HEK293 (cell line): ENCODE measurements around the gene TIGD4.

Experiments used
- SALL2 ChIP-seq: fragments of 450-650 bp; formaldehyde crosslinking; IDR thresholded peaks from 2 replicates; pipeline ENCODE4 v1.5.0; 2017; ENCODE audit warnings: missing biosample characterization, mild to moderate bottlenecking, missing genetic modification characterization, borderline replicate concordance
- ZFP3 ChIP-seq: fragments of 450-650 bp; formaldehyde crosslinking; IDR thresholded peaks from 2 replicates; pipeline ENCODE4 v1.5.1; 2016; ENCODE audit warnings: low read depth, missing biosample characterization, missing genetic modification characterization
- ZNF202 ChIP-seq: fragments of 450-650 bp; formaldehyde crosslinking; IDR thresholded peaks from 2 replicates; pipeline ENCODE4 v1.5.1; 2016; ENCODE audit warnings: missing biosample characterization, missing genetic modification characterization, borderline replicate concordance
- ZNF221 ChIP-seq: fragments of 450-650 bp; formaldehyde crosslinking; IDR thresholded peaks from 2 replicates; pipeline ENCODE4 v1.5.1; 2017; ENCODE audit warnings: missing biosample characterization, missing genetic modification characterization, borderline replicate concordance
- ZNF366 ChIP-seq: fragments of 450-650 bp; formaldehyde crosslinking; conservative IDR thresholded peaks from 2 replicates; pipeline ENCODE4 v1.5.1; 2016; ENCODE audit warnings: missing biosample characterization, missing genetic modification characterization
- ZNF658 ChIP-seq: fragments of 450-650 bp; formaldehyde crosslinking; IDR thresholded peaks from 2 replicates; pipeline ENCODE4; 2016; ENCODE audit warnings: missing biosample characterization, missing genetic modification characterization
- ZNF670 ChIP-seq: fragments of 450-650 bp; formaldehyde crosslinking; IDR thresholded peaks from 2 replicates; pipeline ENCODE4 v1.5.1; 2016; ENCODE audit warnings: missing biosample characterization, missing genetic modification characterization, low read depth
- TF ChIP-seq, protein P1 (sequence below): fragments of 450-650 bp; formaldehyde crosslinking; IDR thresholded peaks from 2 replicates; pipeline ENCODE4 v1.5.1; 2016; ENCODE audit warnings: missing biosample characterization, missing genetic modification characterization
- TF ChIP-seq, protein P2 (sequence below): fragments of 450-650 bp; formaldehyde crosslinking; IDR thresholded peaks from 2 replicates; pipeline ENCODE4 v1.5.1; 2016; ENCODE audit warnings: missing biosample characterization, missing genetic modification characterization
- TF ChIP-seq, protein P3 (sequence below): fragments of 450-650 bp; formaldehyde crosslinking; optimal IDR thresholded peaks from 2 replicates; pipeline ENCODE3; 2016; ENCODE audit warnings: missing biosample characterization, mild to moderate bottlenecking, missing genetic modification characterization
- TF ChIP-seq, protein P4 (sequence below): fragments of 450-650 bp; formaldehyde crosslinking; IDR thresholded peaks from 2 replicates; pipeline ENCODE4 v1.5.1; 2016; ENCODE audit warnings: missing biosample characterization, missing genetic modification characterization, borderline replicate concordance
- TF ChIP-seq, protein P5 (sequence below): fragments of 450-650 bp; formaldehyde crosslinking; IDR thresholded peaks from 2 replicates; pipeline ENCODE4 v1.5.1; 2016; ENCODE audit warnings: missing biosample characterization, missing genetic modification characterization

DNA sequence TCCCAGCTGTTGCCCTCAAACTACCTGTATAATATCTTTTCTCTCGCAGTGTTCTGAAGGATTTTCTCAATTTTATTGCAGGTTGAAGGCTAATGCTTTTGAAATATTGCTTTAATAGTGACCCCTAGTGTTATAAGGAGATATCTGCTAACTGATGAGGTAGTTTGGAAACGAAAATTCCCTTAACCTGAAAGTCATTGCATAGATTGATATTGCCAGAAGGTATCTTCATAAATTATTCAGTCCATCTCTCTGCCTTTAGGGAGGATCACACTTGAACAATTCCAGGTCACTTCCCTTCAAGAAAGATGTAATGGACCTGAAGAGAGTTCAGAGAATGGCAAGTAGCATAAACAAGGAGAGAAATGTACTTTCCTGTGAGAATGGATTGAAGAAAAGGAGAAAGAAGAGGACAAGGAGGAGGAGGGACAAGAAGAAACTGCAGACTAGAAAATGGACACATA, 44.1 kb downstream of the TIGD4 start:
- TF ChIP-seq, protein P1, sequence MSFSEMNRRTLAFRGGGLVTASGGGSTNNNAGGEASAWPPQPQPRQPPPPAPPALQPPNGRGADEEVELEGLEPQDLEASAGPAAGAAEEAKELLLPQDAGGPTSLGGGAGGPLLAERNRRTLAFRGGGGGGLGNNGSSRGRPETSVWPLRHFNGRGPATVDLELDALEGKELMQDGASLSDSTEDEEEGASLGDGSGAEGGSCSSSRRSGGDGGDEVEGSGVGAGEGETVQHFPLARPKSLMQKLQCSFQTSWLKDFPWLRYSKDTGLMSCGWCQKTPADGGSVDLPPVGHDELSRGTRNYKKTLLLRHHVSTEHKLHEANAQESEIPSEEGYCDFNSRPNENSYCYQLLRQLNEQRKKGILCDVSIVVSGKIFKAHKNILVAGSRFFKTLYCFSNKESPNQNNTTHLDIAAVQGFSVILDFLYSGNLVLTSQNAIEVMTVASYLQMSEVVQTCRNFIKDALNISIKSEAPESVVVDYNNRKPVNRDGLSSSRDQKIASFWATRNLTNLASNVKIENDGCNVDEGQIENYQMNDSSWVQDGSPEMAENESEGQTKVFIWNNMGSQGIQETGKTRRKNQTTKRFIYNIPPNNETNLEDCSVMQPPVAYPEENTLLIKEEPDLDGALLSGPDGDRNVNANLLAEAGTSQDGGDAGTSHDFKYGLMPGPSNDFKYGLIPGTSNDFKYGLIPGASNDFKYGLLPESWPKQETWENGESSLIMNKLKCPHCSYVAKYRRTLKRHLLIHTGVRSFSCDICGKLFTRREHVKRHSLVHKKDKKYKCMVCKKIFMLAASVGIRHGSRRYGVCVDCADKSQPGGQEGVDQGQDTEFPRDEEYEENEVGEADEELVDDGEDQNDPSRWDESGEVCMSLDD (tag by site-specific recombination): no peak
- TF ChIP-seq SALL2 (tag by site-specific recombination): no peak
- TF ChIP-seq, protein P2, sequence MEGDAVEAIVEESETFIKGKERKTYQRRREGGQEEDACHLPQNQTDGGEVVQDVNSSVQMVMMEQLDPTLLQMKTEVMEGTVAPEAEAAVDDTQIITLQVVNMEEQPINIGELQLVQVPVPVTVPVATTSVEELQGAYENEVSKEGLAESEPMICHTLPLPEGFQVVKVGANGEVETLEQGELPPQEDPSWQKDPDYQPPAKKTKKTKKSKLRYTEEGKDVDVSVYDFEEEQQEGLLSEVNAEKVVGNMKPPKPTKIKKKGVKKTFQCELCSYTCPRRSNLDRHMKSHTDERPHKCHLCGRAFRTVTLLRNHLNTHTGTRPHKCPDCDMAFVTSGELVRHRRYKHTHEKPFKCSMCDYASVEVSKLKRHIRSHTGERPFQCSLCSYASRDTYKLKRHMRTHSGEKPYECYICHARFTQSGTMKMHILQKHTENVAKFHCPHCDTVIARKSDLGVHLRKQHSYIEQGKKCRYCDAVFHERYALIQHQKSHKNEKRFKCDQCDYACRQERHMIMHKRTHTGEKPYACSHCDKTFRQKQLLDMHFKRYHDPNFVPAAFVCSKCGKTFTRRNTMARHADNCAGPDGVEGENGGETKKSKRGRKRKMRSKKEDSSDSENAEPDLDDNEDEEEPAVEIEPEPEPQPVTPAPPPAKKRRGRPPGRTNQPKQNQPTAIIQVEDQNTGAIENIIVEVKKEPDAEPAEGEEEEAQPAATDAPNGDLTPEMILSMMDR: no peak
- TF ChIP-seq ZNF202 (tag by site-specific recombination): no peak
- TF ChIP-seq ZNF366: no peak
- TF ChIP-seq ZFP3: no peak
- TF ChIP-seq ZNF221 (tag by site-specific recombination): no peak
- TF ChIP-seq, protein P3, sequence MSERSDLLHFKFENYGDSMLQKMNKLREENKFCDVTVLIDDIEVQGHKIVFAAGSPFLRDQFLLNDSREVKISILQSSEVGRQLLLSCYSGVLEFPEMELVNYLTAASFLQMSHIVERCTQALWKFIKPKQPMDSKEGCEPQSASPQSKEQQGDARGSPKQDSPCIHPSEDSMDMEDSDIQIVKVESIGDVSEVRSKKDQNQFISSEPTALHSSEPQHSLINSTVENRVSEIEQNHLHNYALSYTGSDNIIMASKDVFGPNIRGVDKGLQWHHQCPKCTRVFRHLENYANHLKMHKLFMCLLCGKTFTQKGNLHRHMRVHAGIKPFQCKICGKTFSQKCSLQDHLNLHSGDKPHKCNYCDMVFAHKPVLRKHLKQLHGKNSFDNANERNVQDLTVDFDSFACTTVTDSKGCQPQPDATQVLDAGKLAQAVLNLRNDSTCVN (tag by site-specific recombination): no peak
- TF ChIP-seq, protein P4, sequence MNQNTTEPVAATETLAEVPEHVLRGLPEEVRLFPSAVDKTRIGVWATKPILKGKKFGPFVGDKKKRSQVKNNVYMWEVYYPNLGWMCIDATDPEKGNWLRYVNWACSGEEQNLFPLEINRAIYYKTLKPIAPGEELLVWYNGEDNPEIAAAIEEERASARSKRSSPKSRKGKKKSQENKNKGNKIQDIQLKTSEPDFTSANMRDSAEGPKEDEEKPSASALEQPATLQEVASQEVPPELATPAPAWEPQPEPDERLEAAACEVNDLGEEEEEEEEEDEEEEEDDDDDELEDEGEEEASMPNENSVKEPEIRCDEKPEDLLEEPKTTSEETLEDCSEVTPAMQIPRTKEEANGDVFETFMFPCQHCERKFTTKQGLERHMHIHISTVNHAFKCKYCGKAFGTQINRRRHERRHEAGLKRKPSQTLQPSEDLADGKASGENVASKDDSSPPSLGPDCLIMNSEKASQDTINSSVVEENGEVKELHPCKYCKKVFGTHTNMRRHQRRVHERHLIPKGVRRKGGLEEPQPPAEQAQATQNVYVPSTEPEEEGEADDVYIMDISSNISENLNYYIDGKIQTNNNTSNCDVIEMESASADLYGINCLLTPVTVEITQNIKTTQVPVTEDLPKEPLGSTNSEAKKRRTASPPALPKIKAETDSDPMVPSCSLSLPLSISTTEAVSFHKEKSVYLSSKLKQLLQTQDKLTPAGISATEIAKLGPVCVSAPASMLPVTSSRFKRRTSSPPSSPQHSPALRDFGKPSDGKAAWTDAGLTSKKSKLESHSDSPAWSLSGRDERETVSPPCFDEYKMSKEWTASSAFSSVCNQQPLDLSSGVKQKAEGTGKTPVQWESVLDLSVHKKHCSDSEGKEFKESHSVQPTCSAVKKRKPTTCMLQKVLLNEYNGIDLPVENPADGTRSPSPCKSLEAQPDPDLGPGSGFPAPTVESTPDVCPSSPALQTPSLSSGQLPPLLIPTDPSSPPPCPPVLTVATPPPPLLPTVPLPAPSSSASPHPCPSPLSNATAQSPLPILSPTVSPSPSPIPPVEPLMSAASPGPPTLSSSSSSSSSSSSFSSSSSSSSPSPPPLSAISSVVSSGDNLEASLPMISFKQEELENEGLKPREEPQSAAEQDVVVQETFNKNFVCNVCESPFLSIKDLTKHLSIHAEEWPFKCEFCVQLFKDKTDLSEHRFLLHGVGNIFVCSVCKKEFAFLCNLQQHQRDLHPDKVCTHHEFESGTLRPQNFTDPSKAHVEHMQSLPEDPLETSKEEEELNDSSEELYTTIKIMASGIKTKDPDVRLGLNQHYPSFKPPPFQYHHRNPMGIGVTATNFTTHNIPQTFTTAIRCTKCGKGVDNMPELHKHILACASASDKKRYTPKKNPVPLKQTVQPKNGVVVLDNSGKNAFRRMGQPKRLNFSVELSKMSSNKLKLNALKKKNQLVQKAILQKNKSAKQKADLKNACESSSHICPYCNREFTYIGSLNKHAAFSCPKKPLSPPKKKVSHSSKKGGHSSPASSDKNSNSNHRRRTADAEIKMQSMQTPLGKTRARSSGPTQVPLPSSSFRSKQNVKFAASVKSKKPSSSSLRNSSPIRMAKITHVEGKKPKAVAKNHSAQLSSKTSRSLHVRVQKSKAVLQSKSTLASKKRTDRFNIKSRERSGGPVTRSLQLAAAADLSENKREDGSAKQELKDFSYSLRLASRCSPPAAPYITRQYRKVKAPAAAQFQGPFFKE (tag by site-specific recombination): no peak
- TF ChIP-seq ZNF658 (tag by site-specific recombination): no peak
- TF ChIP-seq ZNF670: no peak
- TF ChIP-seq, protein P5, sequence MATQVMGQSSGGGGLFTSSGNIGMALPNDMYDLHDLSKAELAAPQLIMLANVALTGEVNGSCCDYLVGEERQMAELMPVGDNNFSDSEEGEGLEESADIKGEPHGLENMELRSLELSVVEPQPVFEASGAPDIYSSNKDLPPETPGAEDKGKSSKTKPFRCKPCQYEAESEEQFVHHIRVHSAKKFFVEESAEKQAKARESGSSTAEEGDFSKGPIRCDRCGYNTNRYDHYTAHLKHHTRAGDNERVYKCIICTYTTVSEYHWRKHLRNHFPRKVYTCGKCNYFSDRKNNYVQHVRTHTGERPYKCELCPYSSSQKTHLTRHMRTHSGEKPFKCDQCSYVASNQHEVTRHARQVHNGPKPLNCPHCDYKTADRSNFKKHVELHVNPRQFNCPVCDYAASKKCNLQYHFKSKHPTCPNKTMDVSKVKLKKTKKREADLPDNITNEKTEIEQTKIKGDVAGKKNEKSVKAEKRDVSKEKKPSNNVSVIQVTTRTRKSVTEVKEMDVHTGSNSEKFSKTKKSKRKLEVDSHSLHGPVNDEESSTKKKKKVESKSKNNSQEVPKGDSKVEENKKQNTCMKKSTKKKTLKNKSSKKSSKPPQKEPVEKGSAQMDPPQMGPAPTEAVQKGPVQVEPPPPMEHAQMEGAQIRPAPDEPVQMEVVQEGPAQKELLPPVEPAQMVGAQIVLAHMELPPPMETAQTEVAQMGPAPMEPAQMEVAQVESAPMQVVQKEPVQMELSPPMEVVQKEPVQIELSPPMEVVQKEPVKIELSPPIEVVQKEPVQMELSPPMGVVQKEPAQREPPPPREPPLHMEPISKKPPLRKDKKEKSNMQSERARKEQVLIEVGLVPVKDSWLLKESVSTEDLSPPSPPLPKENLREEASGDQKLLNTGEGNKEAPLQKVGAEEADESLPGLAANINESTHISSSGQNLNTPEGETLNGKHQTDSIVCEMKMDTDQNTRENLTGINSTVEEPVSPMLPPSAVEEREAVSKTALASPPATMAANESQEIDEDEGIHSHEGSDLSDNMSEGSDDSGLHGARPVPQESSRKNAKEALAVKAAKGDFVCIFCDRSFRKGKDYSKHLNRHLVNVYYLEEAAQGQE (tag by site-specific recombination): no peak
